ENCODE data around the gene METTL26.

DNA sequence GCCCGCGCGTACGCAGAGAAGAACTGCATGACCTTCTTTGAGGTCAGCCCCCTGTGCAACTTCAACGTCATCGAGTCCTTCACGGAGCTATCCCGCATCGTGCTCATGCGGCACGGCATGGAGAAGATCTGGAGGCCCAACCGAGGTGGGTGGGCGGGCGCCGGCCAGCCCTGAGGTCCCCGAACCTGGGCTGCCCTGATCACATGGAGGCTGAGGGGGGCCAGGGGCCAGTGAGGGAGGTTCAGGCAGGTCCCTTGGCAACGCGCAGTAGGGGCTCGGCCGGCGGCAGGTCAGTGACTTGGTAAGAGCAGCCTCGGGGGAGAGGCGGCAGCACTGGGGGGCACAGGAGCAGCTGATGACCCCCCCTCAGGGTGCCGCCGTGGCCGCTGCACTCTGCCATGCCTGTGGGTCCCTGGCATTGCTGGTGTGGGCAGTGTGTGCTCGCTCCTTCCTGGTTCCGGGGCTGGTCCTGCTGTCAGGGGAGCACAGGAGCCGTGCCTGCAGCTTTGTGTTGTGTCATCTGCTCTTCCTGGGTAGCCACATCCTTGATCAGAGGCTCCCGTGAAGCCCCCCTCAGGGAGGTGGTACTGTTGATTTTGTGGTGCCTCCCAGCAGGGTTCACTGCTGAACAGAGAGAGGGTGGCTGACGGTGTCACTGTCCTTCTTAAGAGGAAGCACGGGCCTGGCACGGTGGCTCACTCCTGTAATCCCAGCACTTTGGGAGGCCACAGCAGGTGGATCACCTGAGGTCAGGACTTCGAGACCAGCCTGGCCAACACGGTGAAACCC is 9.9 kb downstream of the METTL26 start:
- TF ChIP-seq, protein P1, sequence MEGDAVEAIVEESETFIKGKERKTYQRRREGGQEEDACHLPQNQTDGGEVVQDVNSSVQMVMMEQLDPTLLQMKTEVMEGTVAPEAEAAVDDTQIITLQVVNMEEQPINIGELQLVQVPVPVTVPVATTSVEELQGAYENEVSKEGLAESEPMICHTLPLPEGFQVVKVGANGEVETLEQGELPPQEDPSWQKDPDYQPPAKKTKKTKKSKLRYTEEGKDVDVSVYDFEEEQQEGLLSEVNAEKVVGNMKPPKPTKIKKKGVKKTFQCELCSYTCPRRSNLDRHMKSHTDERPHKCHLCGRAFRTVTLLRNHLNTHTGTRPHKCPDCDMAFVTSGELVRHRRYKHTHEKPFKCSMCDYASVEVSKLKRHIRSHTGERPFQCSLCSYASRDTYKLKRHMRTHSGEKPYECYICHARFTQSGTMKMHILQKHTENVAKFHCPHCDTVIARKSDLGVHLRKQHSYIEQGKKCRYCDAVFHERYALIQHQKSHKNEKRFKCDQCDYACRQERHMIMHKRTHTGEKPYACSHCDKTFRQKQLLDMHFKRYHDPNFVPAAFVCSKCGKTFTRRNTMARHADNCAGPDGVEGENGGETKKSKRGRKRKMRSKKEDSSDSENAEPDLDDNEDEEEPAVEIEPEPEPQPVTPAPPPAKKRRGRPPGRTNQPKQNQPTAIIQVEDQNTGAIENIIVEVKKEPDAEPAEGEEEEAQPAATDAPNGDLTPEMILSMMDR (IDR thresholded peaks at IDR 0.05; ENCODE audit: insufficient read depth, low read length): no peak
- no peak for TF ChIP-seq SPI1 (IDR thresholded peaks at IDR 0.05; ENCODE audit: borderline replicate concordance, low read depth)
